Activated naive CD8-positive, alpha-beta T cell (primary cell): Measurements from ENCODE around the gene MBNL3.

Experiments
- H3K27ac Mint-ChIP-seq: one replicate; pipeline ENCODE4 v1.8.0; 2021; ENCODE audit warnings: mixed read lengths
- H3K27me3 Mint-ChIP-seq: one replicate; pipeline ENCODE4 v1.8.0; 2021; ENCODE audit warnings: mixed read lengths
- H3K36me3 Mint-ChIP-seq: one replicate; pipeline ENCODE4 v1.8.0; 2021; ENCODE audit warnings: mixed read lengths
- H3K4me1 Mint-ChIP-seq: one replicate; pipeline ENCODE4 v1.8.0; 2021; ENCODE audit warnings: low read depth, mixed read lengths
- H3K4me3 Mint-ChIP-seq: one replicate; pipeline ENCODE4 v1.8.0; 2021; ENCODE audit warnings: mild to moderate bottlenecking, mixed read lengths
- H3K9me3 Mint-ChIP-seq: one replicate; pipeline ENCODE4 v1.8.0; 2021; ENCODE audit warnings: low read depth, mixed read lengths

Gene MBNL3

DNA sequence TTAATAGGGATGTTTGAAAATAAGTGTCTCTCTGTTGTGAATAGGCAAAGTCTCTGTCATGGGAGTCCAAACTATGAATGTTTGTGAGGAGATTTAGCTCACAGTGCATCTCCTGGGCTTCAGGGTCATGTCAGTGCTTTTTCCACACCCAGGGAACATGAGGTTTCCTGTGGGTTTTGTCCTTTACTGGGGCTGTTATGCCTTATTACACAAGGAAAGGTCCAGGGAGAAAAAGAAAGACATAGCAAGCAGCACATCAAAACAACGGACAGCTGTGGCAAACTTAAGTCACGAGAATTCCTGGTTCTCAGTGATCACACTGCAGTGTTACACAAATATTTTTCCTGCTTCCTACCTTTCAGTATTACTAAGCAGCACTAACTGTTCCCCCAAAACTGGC is 99.4 kb downstream of the MBNL3 start:
- Mint-ChIP-seq H3K36me3 (peaks cover 5% of the 10 kb centered on the region), H3K4me1 (no peaks in the 10 kb centered on the region)

DNA sequence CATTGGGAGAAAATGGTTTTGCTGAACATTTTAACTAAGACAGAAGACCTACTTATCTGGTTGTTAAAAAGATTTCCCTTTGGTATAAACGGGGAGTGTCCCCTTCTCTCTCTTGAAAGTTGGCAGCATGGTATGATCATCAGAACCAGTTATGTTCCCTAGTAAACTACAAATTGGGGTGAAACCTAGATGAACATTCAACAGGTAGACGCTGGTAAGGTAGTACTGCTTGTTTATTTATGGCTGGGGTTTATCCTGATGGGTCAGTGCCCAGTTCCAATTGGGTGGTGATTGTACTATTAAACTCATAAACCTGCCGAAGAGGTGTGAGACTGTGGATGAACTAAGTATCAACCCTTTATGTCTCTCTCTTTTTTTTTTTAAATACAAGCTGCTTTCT is 100.5 kb downstream of the MBNL3 start:
- Mint-ChIP-seq H3K4me3 (no peak overlapping the region), H3K36me3 (peaks cover 5% of the 10 kb centered on the region), H3K27me3 (no peaks in the 10 kb centered on the region), H3K27ac (no peak overlapping the region), H3K9me3 (no peaks in the 10 kb centered on the region), H3K4me1 (no peaks in the 10 kb centered on the region)

More for the DNA sequence above, 99.4 kb downstream of the MBNL3 start:
- no peak overlapping the region for H3K4me3 Mint-ChIP-seq
- H3K27ac Mint-ChIP-seq = no peak overlapping the region
- no peaks in the 10 kb centered on the region for H3K27me3 Mint-ChIP-seq
- no peaks in the 10 kb centered on the region for H3K9me3 Mint-ChIP-seq

DNA sequence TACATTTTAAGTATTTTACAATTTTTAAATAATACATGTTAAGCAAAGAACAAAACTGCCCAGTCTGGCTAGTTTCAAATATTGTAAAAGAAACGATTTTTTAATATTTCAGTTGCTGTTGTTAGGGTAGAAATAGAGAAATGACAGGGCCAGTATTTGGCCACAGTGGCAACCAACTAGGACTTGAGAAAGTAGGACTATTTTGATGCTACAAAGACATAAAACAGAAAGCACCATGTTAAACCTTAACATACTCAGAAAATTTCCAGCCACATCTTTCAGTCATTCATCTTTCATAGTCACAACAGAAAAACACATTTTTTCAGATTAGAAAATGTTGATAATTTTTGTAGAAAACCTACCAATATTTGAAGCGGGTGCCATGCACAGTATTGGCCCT is 104.5 kb downstream of the MBNL3 start:
- Mint-ChIP-seq H3K27me3 (no peaks in the 10 kb centered on the region), H3K9me3 (no peaks in the 10 kb centered on the region), H3K27ac (no peak overlapping the region), H3K36me3 (peaks cover 16% of the 10 kb centered on the region), H3K4me3 (no peak overlapping the region), H3K4me1 (no peaks in the 10 kb centered on the region)

DNA sequence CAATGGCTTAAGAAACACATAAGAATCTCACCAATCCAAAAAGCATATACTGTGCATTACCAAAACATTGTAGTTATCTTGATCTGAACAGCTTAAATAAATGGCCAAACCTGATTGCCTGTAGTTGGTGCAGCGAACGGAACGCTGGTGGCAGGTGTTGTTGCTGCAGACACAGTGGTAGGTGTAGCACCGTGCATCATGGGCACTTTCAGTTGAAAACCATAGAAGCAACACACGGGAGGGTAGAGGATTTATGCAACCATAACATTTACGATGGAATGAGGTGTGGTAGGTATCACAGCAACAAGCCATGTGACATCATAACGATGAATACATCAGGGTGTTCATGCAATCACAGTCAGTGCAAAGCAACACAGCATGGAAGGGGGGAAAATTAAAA is 106.8 kb downstream of the MBNL3 start:
- Mint-ChIP-seq H3K9me3 (no peaks in the 10 kb centered on the region), H3K36me3 (peaks cover 13% of the 10 kb centered on the region), H3K4me3 (no peak overlapping the region), H3K4me1 (no peaks in the 10 kb centered on the region), H3K27ac (no peak overlapping the region), H3K27me3 (no peaks in the 10 kb centered on the region)

DNA sequence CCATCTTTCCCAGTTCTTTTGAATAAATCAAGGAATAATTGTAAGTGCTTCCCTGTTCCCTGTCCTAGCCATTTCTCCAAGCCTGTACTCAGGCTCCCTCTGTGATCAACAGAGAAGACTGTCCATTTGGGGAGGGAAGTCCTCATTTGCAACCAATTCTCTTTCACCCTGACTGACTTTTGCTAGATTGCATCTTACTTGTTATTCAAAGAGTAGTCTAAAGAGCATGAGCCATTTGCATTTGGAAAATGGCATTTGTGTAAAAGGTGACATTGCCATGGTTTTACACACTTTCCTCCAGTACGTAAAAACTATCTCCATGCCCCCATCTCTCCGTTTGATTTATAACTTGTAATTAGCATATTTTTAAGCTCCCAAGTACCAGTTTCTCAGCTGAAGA is 110.6 kb downstream of the MBNL3 start:
- peaks cover 13% of the 10 kb centered on the region for H3K36me3 Mint-ChIP-seq

DNA sequence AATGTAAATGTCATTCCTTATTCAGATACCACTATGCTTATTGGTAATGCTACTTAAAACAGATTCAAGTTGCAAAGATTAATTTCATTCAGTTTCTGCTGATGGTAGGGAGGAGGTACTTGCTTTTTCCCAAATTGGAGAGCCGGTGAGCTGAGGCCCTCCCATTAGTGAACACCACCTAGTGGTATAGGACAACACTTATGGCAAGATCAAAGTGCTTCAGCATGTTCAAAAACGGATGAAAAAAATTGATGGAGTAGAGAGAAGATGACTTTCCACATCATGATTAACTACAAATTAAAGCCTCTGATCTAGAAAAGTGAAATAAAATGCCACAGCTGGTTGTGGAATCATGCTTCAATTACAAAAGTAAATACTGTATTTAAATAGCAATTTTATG is 112.9 kb downstream of the MBNL3 start:
- no peaks in the 10 kb centered on the region for H3K9me3 Mint-ChIP-seq
- H3K4me3 Mint-ChIP-seq = no peak overlapping the region
- H3K27ac Mint-ChIP-seq = no peak overlapping the region
- no peaks in the 10 kb centered on the region for H3K4me1 Mint-ChIP-seq
- no peaks in the 10 kb centered on the region for H3K27me3 Mint-ChIP-seq
- peaks cover 2% of the 10 kb centered on the region for H3K36me3 Mint-ChIP-seq

More for the DNA sequence above, 110.6 kb downstream of the MBNL3 start:
- H3K9me3 Mint-ChIP-seq = no peaks in the 10 kb centered on the region
- no peaks in the 10 kb centered on the region for H3K27me3 Mint-ChIP-seq
- H3K27ac Mint-ChIP-seq = no peak overlapping the region
- H3K4me1 Mint-ChIP-seq = no peaks in the 10 kb centered on the region
- no peak overlapping the region for H3K4me3 Mint-ChIP-seq

DNA sequence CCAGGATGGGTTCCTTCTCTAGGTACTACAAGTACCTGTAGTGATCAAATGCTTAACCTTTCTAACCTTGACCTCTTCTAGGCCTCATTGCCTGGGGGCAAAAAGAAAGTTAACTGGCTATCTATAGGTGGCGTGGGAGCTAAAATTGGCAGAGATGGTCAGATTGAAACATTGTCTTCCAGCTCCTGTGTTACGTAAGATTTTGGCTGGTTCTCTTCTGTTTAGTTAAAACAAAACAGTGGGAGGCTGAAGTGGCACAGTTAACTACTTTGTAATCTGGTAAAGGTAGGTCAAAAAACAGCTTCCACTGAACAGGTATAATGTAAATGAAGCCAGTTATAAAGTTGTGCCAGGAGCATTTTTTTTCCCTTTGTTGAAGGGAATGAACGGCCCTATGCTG is 115.2 kb downstream of the MBNL3 start:
- no peaks in the 10 kb centered on the region for H3K27me3 Mint-ChIP-seq
- no peak overlapping the region for H3K27ac Mint-ChIP-seq
- H3K9me3 Mint-ChIP-seq = no peaks in the 10 kb centered on the region
- no peaks in the 10 kb centered on the region for H3K4me1 Mint-ChIP-seq
- no peaks in the 10 kb centered on the region for H3K36me3 Mint-ChIP-seq
- H3K4me3 Mint-ChIP-seq = no peak overlapping the region

DNA sequence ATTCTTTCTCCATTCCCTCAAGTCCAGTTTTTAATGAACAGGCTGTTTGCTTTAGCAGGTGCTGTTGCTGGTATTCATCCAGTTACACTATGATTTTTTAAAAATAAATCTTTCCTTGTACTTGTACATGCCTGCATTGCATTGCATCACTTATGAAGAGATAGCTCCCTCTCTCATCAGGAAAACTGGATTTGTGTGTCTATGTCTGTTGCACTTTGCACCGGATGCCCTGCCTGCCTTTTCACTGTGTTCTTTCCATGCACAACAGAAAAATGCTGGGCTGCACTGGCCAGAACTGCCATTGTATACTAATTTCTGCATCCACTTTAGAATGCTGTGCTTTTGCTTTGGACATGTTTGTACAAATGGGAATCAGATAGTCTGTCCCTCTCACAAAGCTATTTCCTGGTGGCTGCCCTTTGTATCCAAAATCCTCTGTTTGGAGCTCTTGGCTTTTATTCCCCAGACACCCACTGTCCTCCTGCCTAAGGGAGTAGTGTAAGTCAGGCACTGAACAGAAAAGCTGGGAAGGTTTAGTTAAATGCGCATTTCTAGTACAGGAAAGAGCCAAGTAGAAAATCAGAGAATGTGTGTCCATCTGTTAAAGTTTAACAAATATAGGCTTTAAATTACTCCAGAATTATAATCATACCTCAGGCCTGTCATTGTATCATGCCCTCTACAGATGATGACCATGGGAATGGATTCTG is 119.1 kb downstream of the MBNL3 start:
- peaks cover under 1% of the 10 kb centered on the region for H3K4me1 Mint-ChIP-seq
- H3K9me3 Mint-ChIP-seq = no peaks in the 10 kb centered on the region
- H3K27me3 Mint-ChIP-seq = no peaks in the 10 kb centered on the region
- H3K36me3 Mint-ChIP-seq = peaks cover 2% of the 10 kb centered on the region
- no peak overlapping the region for H3K27ac Mint-ChIP-seq
- H3K4me3 Mint-ChIP-seq = no peak overlapping the region

DNA sequence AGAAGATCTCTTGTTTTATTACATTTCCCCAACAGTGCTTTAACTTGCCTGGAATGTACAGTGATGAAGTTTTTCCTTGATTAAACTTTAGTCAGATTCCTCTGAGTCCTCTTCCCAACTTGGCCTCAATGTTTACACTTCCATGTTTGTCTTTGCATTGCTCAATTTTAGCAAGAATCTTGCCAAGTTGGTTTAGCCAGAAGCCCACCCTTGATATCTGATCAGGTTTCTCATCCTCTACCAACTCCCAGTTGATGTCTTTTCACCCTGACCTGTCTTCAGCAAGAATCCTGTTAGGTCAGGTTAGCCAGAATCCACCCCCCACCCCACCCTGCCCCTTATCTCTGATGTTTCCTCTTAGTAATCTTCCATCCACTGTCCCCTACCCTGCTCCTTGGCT is 120.9 kb downstream of the MBNL3 start:
- Mint-ChIP-seq H3K27ac (peak overlapping the region; percentile 46), H3K27me3 (no peaks in the 10 kb centered on the region), H3K36me3 (peaks cover 4% of the 10 kb centered on the region), H3K9me3 (no peaks in the 10 kb centered on the region), H3K4me3 (no peak overlapping the region), H3K4me1 (peaks cover 3% of the 10 kb centered on the region)

DNA sequence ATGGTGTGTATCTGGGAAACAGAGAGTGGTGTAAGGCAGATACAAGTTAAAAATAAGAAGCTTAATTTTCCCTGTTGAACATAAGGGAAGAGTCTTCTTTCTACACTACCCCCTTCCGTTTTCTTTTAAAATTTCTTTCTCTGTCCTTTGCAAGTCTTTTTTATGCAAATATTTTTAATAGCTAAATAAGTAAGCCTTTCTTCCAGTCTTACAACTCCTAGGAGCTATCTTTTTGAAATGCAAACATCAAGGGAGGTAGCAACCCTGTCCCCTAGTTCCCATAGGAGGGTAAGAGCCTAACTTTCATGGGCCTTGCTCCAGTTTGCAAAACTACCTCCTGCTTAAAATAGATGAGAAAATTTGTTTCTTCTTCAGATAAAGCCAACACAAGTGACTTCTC is 121.5 kb downstream of the MBNL3 start:
- Mint-ChIP-seq H3K4me1 (peaks cover 3% of the 10 kb centered on the region), H3K4me3 (no peak overlapping the region), H3K27me3 (no peaks in the 10 kb centered on the region), H3K27ac (no peak overlapping the region), H3K9me3 (no peaks in the 10 kb centered on the region), H3K36me3 (peaks cover 5% of the 10 kb centered on the region)

DNA sequence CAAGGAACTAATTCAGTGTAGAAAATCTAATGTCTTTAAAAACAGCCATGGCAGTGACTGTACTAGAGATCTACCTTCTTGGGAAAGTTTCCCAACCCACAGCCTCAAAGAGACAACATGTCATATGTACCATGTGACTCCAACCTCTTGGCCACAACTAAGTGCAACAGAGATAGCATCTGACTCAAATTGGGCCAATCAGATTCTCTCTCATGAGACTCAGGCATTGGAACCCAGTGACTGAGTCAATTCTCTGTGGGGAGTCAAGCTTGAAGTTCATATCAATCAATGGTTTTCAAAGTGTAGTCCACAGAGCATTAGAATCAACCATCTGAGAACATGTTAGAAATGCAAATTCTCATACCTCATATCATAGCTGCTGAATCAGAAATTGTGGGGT is 123.3 kb downstream of the MBNL3 start:
- Mint-ChIP-seq H3K27me3 (no peaks in the 10 kb centered on the region), H3K9me3 (no peaks in the 10 kb centered on the region), H3K36me3 (peaks cover 6% of the 10 kb centered on the region), H3K4me3 (no peak overlapping the region), H3K4me1 (peaks cover 3% of the 10 kb centered on the region), H3K27ac (no peak overlapping the region)

DNA sequence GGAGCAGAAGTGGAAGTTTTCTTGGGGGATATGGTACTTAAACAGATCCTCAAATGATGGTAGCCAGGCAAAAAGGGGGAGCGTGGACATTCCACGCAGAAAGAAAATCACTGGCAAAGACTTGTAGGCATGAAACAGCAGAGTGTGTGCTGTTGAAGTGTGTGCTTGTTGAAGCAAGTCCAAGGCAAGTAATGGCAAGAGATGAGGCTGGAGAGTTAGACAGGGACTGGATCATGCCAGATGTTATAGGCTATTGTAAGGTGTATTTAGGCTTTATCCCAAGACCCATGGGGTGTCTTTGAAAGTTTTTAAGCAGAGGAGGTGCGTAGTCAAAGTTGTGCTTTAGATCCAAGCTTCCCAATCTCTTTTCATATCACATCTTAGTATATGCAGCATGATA is 124.5 kb downstream of the MBNL3 start:
- no peak overlapping the region for H3K4me3 Mint-ChIP-seq

DNA sequence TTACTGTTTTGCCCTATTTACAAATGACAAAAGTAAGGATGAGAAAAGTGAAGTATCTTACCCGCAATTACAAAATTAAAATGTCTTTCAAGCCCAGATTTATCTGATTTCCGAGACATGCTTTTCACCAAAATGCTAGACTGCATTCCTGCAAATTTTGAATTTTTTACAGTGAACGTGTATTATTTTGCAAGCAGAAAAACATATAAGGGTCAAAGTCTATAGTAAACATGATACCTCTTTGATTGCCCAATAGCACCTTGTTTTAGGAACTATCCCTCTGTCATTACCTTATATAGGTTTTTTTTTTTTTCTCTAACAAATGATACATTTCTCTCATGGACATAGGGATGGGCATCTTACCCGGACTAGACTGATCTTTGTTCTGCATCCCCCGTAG is 135.4 kb downstream of the MBNL3 start:
- no peak overlapping the region for H3K4me3 Mint-ChIP-seq
- no peaks in the 10 kb centered on the region for H3K27me3 Mint-ChIP-seq
- H3K4me1 Mint-ChIP-seq = no peaks in the 10 kb centered on the region
- no peaks in the 10 kb centered on the region for H3K9me3 Mint-ChIP-seq
- H3K36me3 Mint-ChIP-seq = no peaks in the 10 kb centered on the region
- H3K27ac Mint-ChIP-seq = no peak overlapping the region

More for the DNA sequence above, 124.5 kb downstream of the MBNL3 start:
- Mint-ChIP-seq H3K27me3 (no peaks in the 10 kb centered on the region), H3K27ac (no peak overlapping the region), H3K36me3 (peaks cover 13% of the 10 kb centered on the region), H3K9me3 (no peaks in the 10 kb centered on the region), H3K4me1 (peaks cover 3% of the 10 kb centered on the region)

DNA sequence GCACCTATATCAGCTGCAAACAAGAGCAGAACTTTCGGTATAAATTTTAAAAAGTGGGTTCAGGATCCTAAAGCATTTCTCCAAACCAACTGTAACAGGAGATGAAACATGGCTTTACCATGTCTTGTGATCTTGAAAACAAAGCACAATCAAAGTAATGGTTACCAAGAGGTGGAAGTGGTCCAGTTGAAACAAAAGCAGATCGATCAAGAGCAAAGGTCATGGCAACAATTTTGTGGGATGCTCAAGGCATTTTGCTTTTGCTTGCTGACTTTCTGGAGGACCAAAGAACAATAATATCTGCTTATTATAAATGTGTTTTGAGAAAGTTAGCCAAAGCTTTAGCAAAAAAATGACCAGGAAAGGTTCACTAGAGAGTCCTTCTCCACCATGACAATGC is 152.7 kb downstream of the MBNL3 start:
- no peak overlapping the region for H3K4me3 Mint-ChIP-seq
- H3K27ac Mint-ChIP-seq = no peak overlapping the region
- no peaks in the 10 kb centered on the region for H3K9me3 Mint-ChIP-seq
- no peaks in the 10 kb centered on the region for H3K4me1 Mint-ChIP-seq
- peaks cover 6% of the 10 kb centered on the region for H3K36me3 Mint-ChIP-seq
- no peaks in the 10 kb centered on the region for H3K27me3 Mint-ChIP-seq

DNA sequence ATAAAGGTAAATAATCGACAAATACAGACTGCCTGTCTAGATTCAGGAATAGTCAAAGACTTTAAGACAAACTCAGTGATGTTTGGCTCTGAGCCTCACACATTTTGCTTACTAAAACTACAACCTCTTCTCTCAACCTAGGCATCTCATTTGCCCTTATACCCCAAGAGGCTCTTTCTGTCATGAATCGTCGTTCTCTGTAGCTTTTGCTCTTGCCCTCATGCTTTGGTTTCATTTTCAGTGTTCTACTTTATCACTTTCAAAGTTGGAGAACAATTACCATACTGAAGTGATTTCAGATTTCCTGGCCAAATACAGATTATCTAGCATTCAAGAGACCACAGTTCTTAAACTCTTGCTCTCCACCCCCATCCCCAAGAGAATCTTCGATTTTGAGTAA is 155.5 kb downstream of the MBNL3 start:
- no peaks in the 10 kb centered on the region for H3K4me1 Mint-ChIP-seq
- H3K27me3 Mint-ChIP-seq = no peaks in the 10 kb centered on the region
- H3K4me3 Mint-ChIP-seq = no peak overlapping the region
- no peaks in the 10 kb centered on the region for H3K9me3 Mint-ChIP-seq
- H3K27ac Mint-ChIP-seq = no peak overlapping the region
- H3K36me3 Mint-ChIP-seq = no peaks in the 10 kb centered on the region

DNA sequence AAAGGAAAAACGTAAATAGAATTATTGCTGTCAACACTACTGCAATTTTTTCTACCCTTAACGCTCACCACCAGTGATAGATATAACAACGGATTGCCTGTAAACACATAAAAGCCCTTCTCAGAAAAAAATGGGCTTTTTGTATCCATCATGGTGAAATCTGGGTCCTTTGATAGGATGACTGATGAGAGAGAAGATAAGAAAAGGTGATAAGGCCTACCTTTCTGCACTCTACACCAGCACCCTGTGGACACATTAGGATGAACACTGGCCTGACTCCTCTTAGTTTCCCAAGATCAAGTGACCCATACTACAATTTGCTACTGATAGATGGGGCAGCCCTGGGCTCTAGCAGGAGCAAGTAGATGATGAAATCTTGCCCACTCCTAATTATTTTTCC is 157.3 kb downstream of the MBNL3 start:
- no peaks in the 10 kb centered on the region for H3K9me3 Mint-ChIP-seq

More for the DNA sequence above, 157.3 kb downstream of the MBNL3 start:
- Mint-ChIP-seq H3K27ac (no peak overlapping the region), H3K36me3 (peaks cover 6% of the 10 kb centered on the region), H3K27me3 (no peaks in the 10 kb centered on the region), H3K4me3 (no peak overlapping the region), H3K4me1 (no peaks in the 10 kb centered on the region)
